Epithelial cell of proximal tubule (primary cell): ENCODE results near the gene NAT14. TPM values are rescaled to one million over a fixed set of nuclear protein-coding genes. Genes with fewer than 3 reads are reported as not detected.

ENCODE experiments used
- DNase-seq: peaks from one replicate; pipeline ENCODE4 v3.0.0-alpha.2; 2011; ENCODE audit warnings: low read depth
- H3K4me3 ChIP-seq: 2 replicates; pipeline ENCODE4 v1.5.1; 2011; ENCODE audit warnings: low read depth, mild to moderate bottlenecking, low read length
- CTCF ChIP-seq: conservative IDR thresholded peaks from 2 replicates; pipeline ENCODE4 v1.5.1; 2012; ENCODE audit warnings: low read depth, mild to moderate bottlenecking, low read length
- total RNA-seq: library from RNA; depleted of rRNA; stranded (reverse); fragments of >200 nt; gene quantifications from 2 replicates; pipeline ENCODE4 v1.2.3, GENCODE V29; 2015

Gene NAT14
- total RNA-seq, 1 donor from 2014 or later, result 29.2 TPM

GRCh38 chr19:55454787-55455243, 30.2 kb upstream of the NAT14 start:
- peak; percentile 79 for TF ChIP-seq CTCF
- H3K4me3 ChIP-seq, result no peak overlapping the region
- no peak for DNase-seq

- TF ChIP-seq CTCF, result no peak
- H3K4me3 ChIP-seq, result no peak overlapping the region
- no peak for DNase-seq
Measured at GRCh38 chr19:55455576-55456235, 29.3 kb upstream of the NAT14 start.

- no peak for DNase-seq
- no peak for TF ChIP-seq CTCF
- H3K4me3 ChIP-seq, result no peak overlapping the region
Measured at GRCh38 chr19:55456347-55456746, 28.6 kb upstream of the NAT14 start.

DNA sequence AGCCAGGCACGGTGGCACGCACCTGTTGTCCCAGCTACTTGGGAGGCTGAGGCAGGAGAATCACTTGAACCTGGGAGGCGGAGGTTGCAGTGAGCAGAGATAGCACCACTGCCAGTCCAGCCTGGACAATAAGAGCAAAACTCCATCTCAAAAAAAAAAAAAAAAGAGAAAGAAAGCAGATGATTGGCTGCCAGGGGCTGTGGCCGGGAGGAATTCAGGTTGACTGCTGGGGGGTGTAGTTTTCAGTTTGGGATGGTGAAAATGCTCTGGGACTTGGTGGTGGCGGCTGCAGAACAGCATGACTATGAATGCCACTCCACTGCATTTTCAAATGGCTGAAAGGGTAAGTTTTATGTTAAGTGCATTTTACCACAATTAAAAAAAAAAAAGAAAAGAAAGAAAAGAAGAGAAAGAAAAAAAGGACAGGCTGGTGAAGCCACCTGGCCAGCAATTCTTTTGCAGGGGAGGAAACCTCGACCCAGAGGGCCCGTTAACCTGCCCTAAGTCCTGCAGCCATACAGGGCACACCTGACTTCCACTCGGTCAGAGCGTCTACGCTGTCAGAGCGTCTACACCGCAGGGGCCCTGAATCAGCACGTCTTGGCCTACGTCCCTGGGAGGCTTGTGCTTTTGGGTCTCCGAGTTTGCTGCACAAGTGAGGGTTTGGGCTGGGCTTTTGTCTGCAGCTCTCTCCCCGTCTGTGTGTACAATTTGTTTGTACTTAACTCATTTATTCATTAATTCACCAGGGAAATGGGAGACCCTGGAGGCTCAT, 27.1 kb upstream of the NAT14 start:
- TF ChIP-seq CTCF, result no peak
- no peak for DNase-seq
- no peak overlapping the region for H3K4me3 ChIP-seq

- no peak for DNase-seq
- no peak for TF ChIP-seq CTCF
- H3K4me3 ChIP-seq, result no peak overlapping the region
Measured at GRCh38 chr19:55459551-55459949, 25.4 kb upstream of the NAT14 start.

GRCh38 chr19:55459950-55460657, 24.9 kb upstream of the NAT14 start:
- no peak for DNase-seq
- TF ChIP-seq CTCF, result no peak
- H3K4me3 ChIP-seq, result peak overlapping the region; percentile 91
